GM19438 (cell line): ENCODE results near the gene PRX.
A peak's percentile ranks its signal among the peaks of the same experiment; 100 is the strongest.

Experiments used
- ATAC-seq: cut with Tn5 transposase; IDR thresholded peaks from one replicate; pipeline ENCODE4 v1.9.1; 2021; ENCODE audit warnings: low read depth; ENCODE audit not compliant: unreplicated experiment

PRX gene

DNA sequence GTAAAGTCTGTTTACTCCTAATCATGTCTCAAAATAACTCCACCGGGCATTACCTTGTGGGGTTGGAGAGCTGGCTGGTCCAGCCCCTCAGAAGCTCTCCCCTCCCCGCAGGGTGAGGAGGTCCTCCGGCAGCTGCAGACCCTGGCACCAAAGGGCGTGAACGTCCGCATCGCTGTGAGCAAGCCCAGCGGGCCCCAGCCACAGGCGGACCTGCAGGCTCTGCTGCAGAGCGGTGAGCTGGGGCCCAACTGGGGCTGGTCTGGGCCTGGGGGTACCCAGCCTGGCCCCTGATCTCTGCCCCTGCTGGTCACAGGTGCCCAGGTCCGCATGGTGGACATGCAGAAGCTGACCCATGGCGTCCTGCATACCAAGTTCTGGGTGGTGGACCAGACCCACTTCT, 43.4 kb downstream of the PRX start:
- no peak for ATAC-seq

DNA sequence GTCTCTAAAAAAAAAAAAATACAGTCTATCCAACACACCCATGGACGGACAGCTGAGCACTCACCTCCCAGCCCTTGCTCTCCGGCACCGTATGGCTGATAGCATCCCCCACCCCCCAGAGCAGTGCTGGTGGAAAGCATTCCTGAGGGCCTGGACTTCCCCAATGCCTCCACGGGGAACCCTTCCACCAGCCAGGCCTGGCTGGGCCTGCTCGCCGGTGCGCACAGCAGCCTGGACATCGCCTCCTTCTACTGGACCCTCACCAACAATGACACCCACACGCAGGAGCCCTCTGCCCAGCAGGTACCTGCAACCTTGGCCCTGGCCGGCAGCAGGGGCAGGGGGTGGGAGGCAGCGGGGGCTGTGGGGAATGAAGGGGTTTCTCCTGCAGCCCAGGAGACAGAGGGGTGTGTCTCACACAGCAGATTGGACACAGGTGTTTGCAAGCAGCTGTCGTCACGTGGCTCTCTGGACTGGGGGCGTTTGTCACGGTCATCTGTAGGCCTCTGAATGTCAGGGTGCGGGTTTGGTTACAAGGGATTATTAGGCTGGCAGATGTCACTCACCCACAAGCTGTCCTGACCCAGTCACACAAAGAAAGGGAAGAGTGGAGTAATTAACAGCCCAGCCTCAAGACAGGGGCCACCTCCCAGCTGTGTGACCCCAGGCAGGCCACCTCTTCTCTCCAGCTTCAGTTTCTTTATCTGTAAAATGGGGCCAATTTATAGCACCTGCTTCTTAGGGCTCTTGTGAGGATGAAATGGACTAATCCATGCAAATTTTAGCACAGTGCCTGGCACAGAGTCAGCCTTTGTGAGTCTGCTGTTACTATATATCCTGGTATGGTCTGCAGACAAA, 45.4 kb downstream of the PRX start:
- ATAC-seq, result no peak

DNA sequence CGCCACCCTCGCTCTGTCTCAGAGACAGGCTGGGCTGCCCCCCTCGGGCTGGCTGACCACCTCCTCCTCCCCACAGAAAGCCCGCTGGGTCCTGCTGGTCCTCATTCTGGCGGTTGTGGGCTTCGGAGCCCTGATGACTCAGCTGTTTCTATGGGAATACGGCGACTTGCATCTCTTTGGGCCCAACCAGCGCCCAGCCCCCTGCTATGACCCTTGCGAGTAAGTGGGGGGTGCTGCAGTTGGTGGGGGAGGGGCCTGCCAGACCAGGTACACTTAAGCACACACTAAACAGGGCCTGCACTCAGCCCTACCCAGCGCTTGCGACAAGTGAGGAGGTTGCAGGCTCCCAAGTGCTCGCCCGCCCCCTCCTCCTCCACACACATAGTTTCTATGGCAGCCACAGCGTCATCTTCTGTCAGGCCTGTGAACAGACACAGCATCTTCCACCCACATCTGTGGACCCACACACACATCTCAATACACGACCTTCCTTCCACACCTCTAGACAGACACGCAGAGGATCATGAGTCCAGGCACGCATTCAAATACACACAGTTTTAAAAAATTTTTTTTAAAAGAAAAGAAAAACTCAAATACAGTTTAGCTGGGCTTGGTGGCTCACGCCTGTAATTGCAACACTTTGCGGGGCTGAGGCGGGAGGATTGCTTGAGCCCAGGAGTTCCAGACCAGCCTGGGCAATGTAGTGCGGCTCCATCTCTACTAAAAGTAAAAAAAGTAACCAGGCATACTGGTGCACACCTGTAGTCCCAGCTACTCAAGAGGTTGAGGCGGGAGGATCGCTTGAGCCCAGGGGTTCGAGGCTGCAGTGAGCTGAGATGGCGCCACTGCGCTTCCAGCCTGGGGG, 46.2 kb downstream of the PRX start:
- no peak for ATAC-seq

DNA sequence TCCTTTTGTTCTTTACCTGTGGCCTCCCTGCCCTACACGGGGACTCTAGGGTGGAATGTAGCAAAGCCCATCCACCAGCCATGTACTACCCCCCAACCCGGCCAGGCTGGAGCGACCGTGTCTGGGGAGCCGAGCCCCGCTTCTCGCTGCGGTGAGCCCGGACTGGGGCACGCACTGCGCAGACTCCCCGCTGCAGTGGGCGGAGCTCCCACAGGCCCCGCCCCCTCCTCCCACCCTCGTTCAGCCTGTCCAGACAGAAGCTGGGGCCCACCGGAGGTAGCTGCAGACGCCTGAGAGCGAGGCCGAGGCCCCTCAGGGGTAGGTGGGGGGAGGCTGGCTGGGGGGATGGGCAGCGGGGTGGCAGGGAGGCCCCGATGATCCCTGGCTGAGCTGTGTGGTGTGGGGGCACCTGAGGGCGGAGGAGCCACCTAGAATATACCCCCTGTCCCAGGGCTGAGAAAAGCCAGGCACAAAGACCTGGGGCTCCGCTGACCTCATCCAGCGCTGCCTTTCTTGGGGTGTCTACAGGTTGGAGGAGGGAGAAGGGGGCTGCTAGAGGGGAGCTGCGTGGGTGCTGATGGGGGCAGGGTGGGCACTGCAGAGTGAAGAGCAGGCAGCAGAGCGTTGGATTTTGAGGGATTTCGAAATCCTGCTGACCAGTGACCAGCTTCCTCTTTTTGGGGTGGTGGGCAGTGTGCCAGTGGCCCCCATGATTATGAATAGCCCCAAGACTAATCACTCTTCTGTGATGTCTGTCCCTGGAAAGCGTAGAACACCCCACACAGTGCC, 47.4 kb downstream of the PRX start:
- no peak for ATAC-seq

DNA sequence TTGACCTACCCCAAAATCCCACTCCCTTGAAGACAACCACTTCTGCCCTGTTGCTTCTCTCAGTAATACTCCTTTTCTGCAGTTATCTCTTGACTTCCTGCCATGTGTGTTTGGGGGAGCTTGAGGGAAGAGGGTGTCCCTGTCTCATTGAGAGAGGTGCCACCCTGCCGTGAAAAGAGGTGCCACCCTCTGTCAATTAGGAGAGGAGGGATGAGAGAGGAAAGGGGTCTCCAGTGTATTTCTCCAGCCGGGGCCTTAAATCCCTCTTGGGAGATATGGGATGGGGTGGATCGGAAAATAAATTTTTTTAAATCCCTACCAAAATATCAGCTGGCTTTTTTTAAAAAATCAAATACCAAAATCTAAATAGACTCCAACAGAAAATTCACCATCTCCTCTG, 48.2 kb downstream of the PRX start:
- no peak for ATAC-seq

DNA sequence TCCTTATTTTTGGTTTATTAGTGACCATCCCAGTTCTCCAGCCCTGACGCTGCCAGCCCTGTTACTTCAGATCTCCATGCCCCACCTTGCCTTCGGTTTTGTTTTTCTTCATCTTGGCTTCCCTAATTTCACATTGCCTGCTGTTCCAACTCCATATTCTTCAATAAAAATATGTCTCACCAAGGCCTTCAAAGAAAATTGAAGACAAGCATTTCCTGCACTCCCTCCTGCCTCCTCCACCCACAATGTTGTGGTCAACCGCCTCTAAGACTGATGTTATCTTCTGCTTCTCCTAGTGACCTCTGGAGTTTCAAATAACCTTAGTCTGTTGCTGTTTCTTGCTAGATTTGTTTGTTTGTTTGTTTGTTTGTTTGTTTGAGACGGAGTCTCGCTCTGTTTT, 50.1 kb downstream of the PRX start:
- no peak for ATAC-seq

DNA sequence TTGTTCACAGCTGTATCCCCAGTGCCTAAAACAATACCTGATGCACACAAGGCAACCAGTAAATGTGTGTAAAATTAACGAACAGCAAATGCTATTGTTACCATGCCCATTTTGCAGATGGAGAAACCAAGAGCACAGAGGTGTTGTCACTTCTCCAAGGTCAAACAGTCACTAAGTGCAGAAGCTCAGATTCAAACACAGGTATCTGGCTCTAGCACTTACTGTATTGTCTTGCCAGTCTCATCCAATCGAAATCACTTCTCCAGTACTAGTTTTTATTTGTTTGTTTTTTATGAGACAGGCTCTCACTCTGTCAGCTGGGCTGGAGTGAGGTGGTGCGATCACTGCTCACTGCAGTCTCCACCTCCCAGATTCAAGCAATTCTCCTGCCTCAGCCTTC, 51.0 kb downstream of the PRX start:
- no peak for ATAC-seq

DNA sequence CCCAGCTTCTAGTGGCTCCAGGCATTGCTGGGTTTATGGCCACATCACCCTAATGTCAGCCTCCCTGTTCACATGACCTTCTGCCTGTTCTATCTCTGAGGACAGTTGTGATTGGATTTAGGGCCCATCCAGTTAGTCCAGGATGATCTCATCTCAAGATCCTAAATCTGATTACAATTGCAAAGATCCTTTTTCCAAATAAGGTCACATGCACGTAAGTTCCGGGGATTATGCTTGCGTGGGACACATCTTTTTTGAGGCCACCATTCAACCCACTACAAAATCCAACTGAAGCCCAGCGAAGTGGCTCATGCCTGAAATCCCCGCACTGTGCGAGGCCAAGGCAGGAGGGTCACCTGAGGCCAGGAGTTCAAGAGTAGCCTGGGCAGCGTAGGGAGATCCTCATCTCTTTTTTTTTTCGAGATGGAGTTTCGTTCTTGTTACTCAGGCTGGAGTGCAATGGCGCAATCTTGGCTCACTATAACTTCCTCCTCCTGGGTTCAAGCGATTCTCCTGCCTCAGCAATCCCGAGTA, 52.4 kb downstream of the PRX start:
- ATAC-seq, result no peak

DNA sequence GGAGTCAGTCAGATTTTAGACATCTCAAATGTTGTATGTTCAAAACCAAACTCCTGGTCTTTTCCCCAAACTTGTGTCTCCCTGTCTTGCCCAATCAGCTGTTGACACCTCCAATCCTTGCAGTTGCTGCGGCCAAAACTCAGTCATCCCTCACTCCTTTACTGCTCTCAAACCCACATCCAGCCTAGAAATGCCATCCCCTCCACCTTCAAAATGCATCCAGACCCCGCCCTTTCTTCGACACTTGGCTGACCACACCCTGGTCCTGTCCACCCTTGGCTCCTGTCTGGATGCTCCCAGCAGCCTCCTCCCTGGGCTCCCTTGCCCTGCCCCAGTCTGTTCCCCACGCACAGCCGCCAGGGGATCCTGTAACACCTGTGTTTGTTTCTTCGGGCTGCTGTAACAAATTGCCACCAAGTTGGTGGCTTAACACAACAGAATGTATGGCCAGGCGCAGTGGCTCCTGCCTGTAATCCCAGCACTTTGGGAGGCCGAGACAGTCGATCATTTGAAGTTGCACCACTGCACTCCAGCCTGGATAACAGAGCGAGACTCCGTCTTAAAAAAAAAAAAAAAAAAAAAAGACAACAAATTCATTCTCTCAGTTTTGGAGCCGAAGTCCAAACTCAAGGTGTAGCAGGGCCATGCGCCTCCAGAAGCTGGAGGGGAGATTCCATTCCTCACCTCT, 53.0 kb downstream of the PRX start:
- no peak for ATAC-seq

DNA sequence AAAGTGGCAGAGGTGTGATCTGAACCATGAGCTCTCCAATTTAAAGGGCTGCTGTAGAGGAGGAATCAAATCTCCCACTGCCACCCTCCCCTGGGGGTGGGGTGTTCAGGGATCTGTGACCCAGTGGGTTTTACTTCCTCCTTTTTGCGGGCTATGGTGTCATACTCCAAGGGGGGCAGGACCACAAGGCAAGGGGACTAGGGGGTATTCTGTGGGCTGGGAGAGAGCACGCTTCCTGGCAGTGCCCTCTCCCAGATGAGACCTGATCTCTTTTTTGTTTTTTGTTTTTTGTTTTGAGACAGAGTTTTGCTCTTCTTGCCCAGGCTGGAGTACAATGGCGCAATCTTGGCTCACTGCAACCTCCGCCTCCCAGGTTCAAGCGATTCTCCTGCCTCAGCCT, 54.4 kb downstream of the PRX start:
- ATAC-seq, result no peak

DNA sequence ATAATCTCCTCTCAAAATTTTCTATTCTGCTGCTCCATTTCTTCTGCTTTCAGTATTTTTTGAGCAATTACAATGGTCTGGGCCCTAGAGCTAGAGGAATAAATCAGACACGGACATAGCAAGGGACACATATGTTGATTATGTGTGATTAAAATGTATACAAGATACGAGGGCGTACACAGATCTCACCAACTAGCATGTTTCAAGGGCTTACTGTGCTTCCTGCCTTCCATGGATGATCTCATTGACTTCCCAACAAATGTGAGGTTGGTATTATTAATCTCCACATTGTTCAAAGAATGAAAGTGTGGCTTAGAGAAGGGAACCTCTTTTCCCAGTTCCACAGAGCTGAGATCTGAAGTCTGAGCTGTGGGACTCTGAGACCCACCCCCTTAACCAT, 55.5 kb downstream of the PRX start:
- no peak for ATAC-seq

DNA sequence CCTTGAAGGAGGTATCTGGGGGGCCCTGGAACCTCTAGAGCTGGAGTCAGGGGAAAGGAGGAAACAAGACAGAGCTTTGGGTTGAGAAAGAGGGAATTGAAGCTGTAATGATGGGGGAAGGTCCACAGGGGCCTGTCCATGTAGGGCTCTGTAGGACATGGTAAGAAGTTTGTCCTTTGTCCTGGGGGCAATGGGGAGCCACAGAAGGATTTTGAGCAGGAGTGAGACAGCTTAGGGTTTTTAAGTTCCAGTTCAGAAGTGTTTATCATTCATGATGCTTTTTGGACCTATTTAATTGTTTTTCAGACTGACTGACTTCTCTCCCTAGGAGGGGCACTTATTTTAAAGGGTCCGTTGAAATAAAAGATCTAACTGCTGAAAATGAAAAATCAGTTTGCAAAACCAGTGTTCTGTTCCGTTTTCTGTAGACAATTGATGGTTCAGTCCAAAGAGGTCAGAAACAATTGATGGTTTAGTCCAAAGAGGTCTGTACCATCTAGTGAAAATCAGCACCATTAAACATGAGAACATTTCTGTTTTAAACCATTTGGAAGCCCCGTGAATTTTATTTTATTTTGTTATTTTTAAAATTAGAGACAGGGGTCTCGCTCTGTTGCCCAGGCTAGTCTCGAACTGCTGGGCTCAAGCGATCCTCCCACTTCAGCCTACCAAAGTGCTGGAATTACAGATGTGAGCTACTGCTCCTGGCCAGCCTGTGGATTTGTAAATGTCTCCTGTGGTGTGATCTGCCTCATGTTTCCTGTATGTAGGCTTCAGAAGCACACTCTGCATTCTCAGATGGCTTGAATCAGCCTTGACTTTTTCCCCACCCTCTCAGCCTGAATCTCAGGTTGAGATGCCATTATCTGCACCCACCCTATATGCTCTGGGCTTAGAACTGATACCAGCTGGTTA, 56.2 kb downstream of the PRX start:
- ATAC-seq, result no peak

DNA sequence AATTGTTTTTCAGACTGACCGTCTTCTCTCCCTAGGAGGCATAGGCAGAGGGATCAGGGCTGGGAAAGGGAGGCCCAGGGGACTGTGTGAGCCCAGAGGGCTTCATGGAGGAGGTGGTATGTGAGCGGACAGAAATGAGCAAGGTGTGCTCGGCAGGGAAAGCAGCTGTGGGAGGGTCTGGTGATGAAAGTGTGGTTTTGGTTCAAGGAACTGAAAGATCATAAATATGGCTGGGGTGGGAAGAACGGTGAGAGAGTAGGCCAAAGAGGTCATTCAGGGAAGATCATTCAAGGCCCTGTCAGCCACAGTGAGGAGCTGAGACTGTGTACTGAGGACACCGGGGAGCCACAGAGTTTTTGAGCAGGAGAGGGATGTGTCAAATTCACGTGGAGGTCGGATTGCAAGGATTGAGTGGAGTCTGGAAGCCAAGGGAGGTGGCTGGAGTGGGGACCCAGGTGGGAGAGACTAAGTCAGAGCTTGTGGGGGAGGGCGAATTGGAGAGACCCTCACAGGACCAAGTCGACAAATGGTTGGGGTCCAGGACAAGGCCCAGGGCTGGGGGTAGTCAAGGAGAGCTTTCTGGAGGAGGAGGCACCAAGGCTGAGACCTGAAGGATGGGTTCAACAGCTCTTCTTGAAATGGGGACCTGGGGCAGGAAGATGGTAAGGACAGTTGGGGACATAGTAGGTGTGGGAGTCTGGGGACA, 57.0 kb downstream of the PRX start:
- ATAC-seq, result no peak

DNA sequence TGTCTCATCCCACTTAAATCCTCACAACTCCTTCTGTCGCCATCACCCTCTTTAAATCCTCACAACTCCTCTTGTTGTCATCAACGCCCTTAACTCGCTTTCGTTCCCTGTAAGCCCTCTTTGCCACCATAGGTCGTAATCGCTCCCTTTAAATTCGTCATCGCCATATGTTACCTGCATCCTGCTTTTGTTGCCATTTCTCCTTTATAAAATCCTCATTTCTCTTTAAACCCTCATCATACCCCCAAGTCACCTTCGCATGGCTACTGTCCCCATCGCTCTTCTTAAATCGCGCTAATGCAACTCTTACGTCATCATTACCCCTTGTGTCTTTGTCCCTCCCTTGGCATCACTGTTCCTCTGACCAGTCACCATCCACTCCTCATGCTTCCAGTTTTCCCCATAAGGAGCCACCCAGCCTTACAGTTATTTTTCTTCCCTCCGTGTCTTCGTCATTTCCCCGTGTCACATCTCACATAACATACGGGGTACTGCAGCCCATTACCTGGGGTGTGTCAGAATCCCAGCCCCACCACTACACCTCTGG, 64.1 kb downstream of the PRX start:
- no peak for ATAC-seq

DNA sequence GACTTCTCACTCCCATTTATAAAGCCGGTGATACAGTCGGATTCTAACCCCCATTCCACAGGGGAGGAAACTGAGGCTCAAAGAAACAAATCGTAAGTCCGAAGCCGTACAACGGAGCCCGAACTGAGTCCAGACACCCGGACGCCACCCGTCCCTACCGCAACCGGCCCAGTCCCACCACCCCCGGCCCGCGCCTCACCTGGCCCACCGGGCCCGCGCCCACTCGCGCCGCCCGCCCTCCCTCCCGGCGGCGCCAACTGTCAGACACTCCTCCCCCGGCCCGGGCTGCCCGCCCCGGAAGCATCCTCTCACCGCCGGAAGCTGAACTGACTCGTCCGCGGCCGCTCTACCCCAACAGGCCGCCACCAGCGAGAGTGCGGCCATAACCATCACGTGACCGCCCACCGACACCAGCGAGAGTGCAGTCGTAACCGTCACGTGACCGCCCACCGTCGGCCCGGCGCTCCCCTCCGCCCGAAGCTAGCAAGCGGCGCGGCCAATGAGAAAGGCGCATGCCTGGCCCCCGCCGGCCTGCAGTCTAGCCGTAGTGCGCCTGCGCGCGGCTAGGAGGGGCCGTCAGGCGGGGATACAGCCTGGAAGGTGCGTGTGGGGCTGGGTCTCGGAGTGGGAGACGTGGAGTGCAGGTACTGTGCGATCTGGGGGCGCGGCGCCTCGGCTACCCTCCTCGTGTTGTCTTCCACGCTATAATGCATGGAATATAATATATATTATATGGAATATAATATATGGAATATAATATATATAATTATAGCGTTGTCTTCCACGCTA, 64.9 kb downstream of the PRX start, which contains the start of the genes C19orf47 and PLD3:
Gene C19orf47 (minus strand): TSS at position 273 of the 789 bp plus-strand sequence. CDS start 6,540 bp downstream, outside the sequence.
Gene PLD3 (plus strand): TSS at position 571 of the 789 bp plus-strand sequence. CDS start 17,789 bp downstream, outside the sequence.
- peak; percentile 88 for ATAC-seq

DNA sequence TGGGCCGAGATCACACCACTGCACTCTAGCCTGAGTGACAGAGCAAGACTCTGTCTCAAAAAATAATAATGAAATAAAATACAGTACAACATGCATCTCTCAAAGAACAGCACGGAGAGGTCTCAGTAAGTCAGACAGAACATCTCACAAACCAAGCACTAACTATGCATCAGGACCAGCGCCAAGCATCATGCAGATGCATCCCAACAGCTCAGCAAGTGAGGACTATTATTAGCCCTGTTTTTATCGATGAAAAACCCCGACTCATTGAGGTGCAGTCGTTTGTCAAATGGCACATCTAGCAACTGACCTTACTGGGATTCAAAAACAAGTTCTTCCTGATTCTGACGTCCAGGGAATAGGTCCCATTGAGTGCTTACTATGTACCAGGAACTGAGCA, 68.8 kb downstream of the PRX start:
- ATAC-seq, result no peak
